GM21825 (cell line): ENCODE results near the gene SRGAP3.

Experiments used
- ATAC-seq: cut with Tn5 transposase; IDR thresholded peaks from one replicate; pipeline ENCODE4 v1.9.1; 2021; ENCODE audit warnings: mild to moderate bottlenecking, moderate library complexity; ENCODE audit not compliant: unreplicated experiment

The SRGAP3 gene

GRCh38 chr3:9067352-9067975 lies 182.0 kb downstream of the SRGAP3 start:
- no peak for ATAC-seq

GRCh38 chr3:9066775-9067174 lies 182.7 kb downstream of the SRGAP3 start:
- no peak for ATAC-seq

DNA sequence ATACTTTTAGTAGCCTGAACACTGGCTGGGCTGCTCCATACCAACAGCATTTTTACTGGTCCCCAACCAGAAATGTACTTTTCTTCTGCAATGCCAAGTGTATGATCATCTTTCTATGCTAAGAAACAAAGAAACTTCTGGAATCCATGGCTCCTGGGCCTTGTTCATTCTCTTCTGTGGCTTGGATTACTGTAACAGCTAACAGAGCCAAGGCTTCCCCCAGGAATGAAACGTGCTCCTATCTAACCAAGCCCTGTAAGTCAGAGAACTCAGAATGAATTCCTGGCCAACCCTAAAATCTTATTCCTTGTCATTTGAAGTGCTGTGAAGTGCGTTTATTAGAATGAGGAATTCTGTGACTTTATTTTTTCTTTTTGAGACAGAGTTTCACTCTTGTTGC lies 183.3 kb downstream of the SRGAP3 start:
- ATAC-seq: no peak

DNA sequence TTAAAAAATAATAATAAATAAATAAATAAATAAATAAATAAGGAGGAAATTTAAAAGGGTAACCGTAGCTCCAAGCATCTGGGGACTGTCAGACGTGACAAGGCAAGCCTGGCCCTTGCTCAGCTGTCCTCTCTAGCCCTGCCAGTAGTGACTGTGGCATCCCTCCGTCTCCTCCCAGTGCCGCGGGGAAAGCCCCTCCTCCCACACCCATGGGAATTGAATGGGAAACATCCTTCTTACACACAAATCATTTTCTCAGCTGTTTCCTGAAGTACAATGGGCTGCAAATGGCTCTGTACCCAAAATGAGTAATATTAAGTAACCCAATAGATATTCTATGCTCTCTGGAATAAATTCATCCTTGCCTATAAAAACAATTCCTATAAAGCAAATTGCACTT lies 184.6 kb downstream of the SRGAP3 start:
- ATAC-seq: no peak

- no peak for ATAC-seq
Measured at GRCh38 chr3:9064251-9064650, 185.2 kb downstream of the SRGAP3 start.

DNA sequence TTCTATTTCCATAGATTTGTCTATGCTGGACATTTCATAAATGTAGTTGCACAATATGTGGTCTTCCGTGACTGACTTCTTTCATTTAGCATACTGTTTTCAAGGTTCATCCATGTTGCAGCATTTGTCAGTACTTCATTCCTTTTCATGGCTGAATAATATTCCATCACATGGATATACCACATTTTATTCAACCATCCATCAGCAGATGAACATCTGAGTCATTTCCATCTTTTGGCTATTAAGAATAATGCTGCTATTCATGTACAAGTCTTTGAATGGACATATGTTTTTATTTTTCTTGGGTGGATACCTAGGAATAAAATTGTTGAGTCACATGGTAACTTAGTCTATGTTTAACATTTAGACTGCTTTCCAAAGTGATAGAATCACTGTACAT lies 186.9 kb downstream of the SRGAP3 start:
- ATAC-seq: no peak

DNA sequence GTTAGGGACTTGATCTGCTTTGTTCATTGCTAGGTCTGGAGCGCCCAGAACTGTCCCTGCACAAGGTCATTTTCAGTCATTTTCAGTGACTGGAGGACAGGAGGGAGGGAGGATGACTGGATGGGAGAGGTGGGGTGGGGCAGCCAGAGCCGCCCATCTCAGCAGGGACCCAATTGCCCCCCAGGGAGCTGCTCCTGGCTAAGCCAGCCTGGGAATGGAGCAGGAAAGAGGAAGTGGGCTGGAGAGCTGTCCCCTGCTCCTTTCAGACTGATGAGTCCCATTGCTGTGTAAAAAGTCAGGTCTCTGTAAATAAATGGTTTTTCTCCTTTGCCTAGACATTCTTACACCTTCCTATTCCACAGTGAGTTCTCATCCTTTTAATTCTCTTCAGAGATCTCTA lies 187.8 kb downstream of the SRGAP3 start:
- no peak for ATAC-seq

DNA sequence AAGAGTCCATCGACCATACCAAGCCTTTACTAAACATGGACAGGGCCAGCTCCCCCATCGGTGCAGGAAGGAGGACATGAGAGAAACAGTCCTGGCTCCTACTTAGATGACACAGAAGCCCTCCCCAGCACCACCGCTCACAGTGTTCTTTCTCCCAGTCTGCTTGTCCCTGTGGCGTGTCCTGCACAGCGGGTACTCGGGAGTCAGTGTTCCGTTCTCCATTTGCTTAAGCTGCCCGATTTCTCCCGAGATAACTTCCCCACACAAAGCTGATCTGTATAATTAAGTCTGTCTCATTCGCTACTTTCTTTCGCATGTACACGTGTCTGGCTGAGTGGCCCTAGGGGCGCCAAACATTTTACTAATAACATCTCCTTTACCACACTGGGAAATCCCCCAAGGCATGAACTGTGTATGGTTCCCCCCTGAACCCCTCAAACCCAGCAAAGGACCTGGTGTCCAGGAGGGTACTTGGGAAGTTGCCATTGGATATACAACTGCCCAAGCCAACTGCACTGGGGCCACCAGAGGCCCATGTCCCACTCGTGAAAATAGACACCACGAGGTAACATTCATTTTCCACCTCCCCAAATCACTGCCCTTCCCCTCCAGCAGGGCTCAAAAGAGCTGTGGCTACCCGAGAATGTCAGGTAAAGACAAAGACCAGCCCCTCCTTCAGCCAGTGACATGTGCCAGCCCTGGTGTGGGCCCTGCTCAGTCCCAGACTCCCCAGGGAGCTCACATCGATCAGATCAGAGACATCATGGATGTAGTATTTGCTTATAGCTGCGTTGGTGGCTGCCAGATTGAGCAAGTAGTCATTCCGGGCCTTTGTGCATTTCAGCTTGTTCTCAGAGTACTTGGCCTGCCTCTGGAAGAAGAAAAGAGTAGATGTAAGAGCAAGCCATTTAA lies 189.7 kb downstream of the SRGAP3 start:
- ATAC-seq: no peak

GRCh38 chr3:9056581-9056980 lies 192.9 kb downstream of the SRGAP3 start:
- ATAC-seq: no peak

- ATAC-seq: no peak
Measured at GRCh38 chr3:9047452-9048346, 201.7 kb downstream of the SRGAP3 start.

DNA sequence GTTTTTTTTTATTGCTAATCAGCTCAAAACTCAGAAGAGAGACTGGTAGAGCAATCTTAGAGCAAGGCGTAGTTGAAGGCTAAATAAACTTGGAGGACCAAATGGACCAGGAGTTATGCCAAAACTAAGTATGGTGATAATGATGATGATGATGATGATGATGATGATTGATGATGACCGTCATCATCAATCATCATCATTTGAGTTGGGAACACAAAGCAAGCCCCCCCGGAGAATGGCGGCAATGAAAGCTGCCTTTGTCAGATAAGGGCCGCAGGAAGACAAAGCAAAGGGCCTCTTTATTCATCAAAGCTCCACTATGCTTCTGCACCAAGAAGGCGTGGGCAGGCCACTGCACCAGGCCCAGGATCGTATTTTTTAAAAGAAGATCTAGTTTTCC lies 204.1 kb downstream of the SRGAP3 start:
- ATAC-seq: no peak

- ATAC-seq: no peak
Measured at GRCh38 chr3:9043063-9043462, 206.4 kb downstream of the SRGAP3 start.

GRCh38 chr3:9041626-9042025 lies 207.8 kb downstream of the SRGAP3 start:
- no peak for ATAC-seq

DNA sequence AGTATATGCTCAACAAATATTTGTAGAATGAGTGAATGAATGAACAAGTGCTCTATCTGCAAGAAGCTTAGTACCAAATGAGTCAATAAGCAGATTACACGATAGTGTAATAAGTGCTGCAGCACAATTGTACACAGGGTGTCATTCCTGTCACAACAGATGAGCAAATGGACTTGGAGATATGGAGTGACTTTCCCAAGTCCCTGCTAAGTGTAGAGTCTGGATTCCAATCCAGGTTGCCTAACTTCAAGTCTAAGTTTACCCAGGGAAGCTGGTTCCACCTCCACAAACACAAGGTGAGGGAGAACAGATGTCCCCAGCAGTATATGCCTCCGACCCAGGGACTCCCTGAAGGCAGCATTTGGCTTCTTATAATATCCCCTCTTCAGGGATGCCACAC lies 208.4 kb downstream of the SRGAP3 start:
- no peak for ATAC-seq

- ATAC-seq: no peak
Measured at GRCh38 chr3:9037144-9037711, 212.2 kb downstream of the SRGAP3 start.

DNA sequence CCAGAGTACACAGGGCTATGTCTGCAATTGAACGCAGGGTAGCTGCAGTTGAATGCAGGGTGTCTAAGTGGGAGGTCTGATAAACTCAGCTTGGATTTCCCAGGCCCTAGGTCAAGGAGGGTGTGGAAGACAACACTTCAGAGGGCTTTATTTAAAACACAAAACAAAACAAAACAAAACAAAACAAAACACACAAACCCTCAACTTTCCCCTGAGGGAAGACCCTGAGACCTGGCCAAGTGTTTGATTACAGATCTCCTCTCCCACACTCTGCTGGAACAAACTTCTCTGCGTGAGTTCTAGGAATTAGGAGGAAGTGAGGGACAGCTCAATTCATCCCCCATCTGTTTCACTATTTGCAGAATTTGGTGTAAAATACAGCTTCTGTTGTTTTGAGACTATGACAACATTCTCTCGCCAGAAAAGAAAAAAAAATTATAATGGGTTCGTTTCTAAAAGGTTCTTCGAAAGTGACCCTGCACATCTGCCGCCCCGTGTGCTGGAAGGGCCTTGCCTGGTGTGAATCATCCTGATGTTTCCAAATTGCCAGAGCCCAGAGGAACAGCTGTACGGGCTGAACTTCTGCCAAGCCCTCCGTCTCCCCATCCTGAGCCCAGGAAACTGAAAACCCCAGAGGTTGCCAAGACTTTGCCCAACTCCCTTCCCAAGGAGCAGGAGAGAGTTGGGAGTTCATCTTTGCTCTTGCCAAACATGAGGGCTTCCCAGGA lies 212.9 kb downstream of the SRGAP3 start:
- no peak for ATAC-seq

DNA sequence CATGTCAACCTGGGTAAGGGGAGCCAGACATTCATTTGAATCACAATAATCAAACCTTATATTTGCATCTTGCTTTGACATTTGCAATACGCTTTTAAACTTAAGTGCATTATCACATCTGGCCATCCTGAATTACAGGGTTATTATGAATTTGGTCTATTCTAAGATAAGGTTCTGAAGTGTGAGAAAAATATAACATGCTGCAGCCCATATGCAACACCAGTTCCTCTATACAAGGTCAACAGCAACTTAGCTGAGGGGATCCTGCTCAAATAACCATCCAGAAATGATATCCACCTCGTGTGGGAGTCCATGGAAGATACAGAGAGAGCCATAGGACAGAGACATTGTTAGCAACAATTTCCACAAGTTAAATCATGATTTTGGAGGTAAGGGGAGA lies 213.5 kb downstream of the SRGAP3 start:
- no peak for ATAC-seq

GRCh38 chr3:9035473-9035872 lies 214.0 kb downstream of the SRGAP3 start:
- ATAC-seq: no peak

DNA sequence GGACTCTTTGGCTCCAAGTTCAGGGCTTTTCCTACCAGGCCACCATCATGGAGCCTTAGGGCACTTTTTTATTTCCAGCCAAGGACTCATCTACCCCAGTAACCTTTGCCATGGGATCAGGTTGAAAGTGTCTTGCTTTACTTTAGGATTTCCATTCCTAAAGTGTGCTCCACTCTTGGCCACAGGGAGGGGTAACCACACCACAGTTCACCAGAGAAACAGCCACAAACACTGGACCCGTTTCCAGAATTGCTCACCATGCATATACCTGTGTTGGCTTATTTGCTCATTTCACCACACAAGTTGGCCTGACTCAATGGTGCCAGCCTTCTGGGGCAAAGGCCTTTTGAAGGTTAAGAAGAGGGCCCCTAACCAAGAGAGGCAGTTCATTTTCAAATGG lies 215.6 kb downstream of the SRGAP3 start:
- no peak for ATAC-seq

GRCh38 chr3:9032231-9032777 lies 217.1 kb downstream of the SRGAP3 start:
- no peak for ATAC-seq
